Natural killer cell (primary cell): ENCODE data around the gene PDS5B. TPM values are rescaled to one million over a fixed set of nuclear protein-coding genes. Genes with fewer than 3 reads are reported as not detected.
"Not testable (repeated sequence)": the region's sequence is repeated elsewhere in the genome, so short reads cannot be mapped to it uniquely, and the experiment has no call there.

Experiments
- ATAC-seq, 3 donors: fragments of 150-1000 bp in 2 of 3; fragments of 200-7000 bp in 1 of 3; cut with Tn5 transposase; 1 replicate in 1 of 3; 2 replicates in 2 of 3; pipeline ENCODE4 v1.10.0; 2021; ENCODE audit warnings: mild to moderate bottlenecking in 2 of 3, moderate library complexity in 2 of 3
- DNase-seq, 2 donors: peaks; one replicate each; pipeline versions ENCODE4 v3.0.0 to v3.0.0-alpha.2; 2013 to 2021; ENCODE audit warnings: mixed read lengths in 1 of 2
- H3K27ac ChIP-seq: one replicate; pipeline ENCODE4 v1.5.1; 2013; ENCODE audit warnings: mild to moderate bottlenecking, low read length
- H3K27me3 ChIP-seq: one replicate; pipeline ENCODE4 v1.6.1; 2013; ENCODE audit warnings: low read length; ENCODE audit not compliant: control insufficient read depth, insufficient read depth
- H3K36me3 ChIP-seq: one replicate; pipeline ENCODE4 v1.6.1; 2013; ENCODE audit warnings: low read length; ENCODE audit not compliant: control insufficient read depth, insufficient read depth
- H3K4me1 ChIP-seq: one replicate; pipeline ENCODE4 v1.6.1; 2013; ENCODE audit warnings: low read length; ENCODE audit not compliant: control insufficient read depth, insufficient read depth
- H3K4me3 ChIP-seq: one replicate; pipeline ENCODE4 v1.5.1; 2013; ENCODE audit warnings: low read length
- H3K9me3 ChIP-seq: one replicate; pipeline ENCODE4 v1.6.1; 2013; ENCODE audit warnings: low read length; ENCODE audit not compliant: control insufficient read depth, insufficient read depth
- H3K27ac Mint-ChIP-seq, 2 donors: one replicate each; pipeline ENCODE4 v1.8.0; 2022; ENCODE audit warnings: mild to moderate bottlenecking in 2 of 2, mixed read lengths in 2 of 2, moderate library complexity in 1 of 2
- H3K27me3 Mint-ChIP-seq, 2 donors: one replicate each; pipeline ENCODE4 v1.8.0; 2022; ENCODE audit warnings: low read depth in 2 of 2, mixed read lengths in 2 of 2
- H3K36me3 Mint-ChIP-seq: one replicate; pipeline ENCODE4 v1.8.0; 2022; ENCODE audit warnings: mixed read lengths
- H3K4me1 Mint-ChIP-seq, 2 donors: one replicate each; pipeline ENCODE4 v1.8.0; 2022; ENCODE audit warnings: mixed read lengths in 2 of 2
- H3K4me3 Mint-ChIP-seq: one replicate; pipeline ENCODE4 v1.8.0; 2022; ENCODE audit warnings: mild to moderate bottlenecking, moderate library complexity, mixed read lengths
- H3K9me3 Mint-ChIP-seq, 2 donors: one replicate each; pipeline ENCODE4 v1.8.0; 2022; ENCODE audit warnings: mixed read lengths in 2 of 2
- WGBS: methylation state at CpG from one replicate; pipeline ENCODE4 v1.1.7; 2013; ENCODE audit warnings: missing lambda C conversion rate; ENCODE audit not compliant: insufficient coverage; 5-methylcytosine and 5-hydroxymethylcytosine counted together
- intact Hi-C: fragments of 100-400 bp; cut with micrococcal nuclease; formaldehyde crosslinking; loops from one replicate; pipeline ENCODE4 v1.14.2; 2022
- total RNA-seq, 4 donors: library from RNA; stranded (reverse); fragments of 120-200 nt in 1 of 4; gene quantifications; one replicate each; pipeline versions ENCODE4 v1.2.3 to v1.2.4, GENCODE V29; 2013 to 2022
- TF ChIP-seq, protein P1 (sequence below): fragments of 200-600 bp; IDR thresholded peaks from one replicate; pipeline ENCODE4 v1.8.0; 2022; ENCODE audit warnings: antibody characterized with exemption

The PDS5B gene
- total RNA-seq, 3 donors from 2014 or later (not counting 1 experiment from before 2014, with no cell fraction given): 59.4 to 70.6 (median 64.7) TPM

DNA sequence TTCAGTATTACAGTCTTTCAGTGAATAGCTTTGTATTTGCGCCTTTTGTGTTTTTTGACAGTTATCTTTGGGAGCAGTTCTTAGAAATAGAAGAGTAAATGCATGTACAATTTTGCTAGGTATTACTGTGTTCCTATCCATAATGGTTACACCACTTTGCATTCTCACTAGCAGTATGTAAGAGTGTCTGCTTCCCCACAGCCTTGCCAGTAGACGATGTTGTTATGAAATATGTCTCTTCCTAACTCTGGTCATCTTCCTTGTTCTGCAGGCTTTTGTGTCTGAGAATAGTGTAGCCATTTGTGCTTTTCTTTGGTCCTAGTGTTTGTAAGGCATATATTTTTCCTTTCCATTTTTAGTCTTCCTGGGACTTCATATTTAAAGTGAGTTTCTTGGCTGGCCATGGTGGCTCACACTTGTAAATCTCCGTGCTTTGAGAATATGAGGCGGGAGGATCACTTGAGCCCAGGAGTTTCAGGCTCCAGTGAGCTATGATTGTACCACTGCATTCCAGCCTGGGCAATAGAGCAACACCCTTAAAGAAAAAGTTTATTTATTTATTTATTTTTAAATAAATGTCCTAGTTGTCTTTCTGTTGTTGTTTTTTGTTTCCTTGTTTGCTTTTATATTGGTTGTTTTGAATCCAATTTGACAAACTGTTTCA lies 140.3 kb downstream of the PDS5B start:
- no peaks in the 10 kb centered on the region for H3K4me1 ChIP-seq
- H3K27me3 ChIP-seq: no peaks in the 10 kb centered on the region
- intact Hi-C loops: no loop called here
- Mint-ChIP-seq H3K4me1 (peaks cover 45 to 71% of the 10 kb centered on the region in 2 donors), H3K27ac (no peak overlapping the region), H3K4me3 (no peak overlapping the region), H3K9me3 (peaks cover 0 to 2% of the 10 kb centered on the region in 2 donors), H3K36me3 (peaks cover 11% of the 10 kb centered on the region), H3K27me3 (no peaks in the 10 kb centered on the region)
- WGBS: 94% methylated on average over 4 of the region's 4 CpGs
- H3K9me3 ChIP-seq: no peaks in the 10 kb centered on the region
- no peak for DNase-seq
- no peak overlapping the region for H3K4me3 ChIP-seq
- TF ChIP-seq, protein P1, sequence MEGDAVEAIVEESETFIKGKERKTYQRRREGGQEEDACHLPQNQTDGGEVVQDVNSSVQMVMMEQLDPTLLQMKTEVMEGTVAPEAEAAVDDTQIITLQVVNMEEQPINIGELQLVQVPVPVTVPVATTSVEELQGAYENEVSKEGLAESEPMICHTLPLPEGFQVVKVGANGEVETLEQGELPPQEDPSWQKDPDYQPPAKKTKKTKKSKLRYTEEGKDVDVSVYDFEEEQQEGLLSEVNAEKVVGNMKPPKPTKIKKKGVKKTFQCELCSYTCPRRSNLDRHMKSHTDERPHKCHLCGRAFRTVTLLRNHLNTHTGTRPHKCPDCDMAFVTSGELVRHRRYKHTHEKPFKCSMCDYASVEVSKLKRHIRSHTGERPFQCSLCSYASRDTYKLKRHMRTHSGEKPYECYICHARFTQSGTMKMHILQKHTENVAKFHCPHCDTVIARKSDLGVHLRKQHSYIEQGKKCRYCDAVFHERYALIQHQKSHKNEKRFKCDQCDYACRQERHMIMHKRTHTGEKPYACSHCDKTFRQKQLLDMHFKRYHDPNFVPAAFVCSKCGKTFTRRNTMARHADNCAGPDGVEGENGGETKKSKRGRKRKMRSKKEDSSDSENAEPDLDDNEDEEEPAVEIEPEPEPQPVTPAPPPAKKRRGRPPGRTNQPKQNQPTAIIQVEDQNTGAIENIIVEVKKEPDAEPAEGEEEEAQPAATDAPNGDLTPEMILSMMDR: no peak
- no peaks in the 10 kb centered on the region for H3K36me3 ChIP-seq
- ATAC-seq: no peak
- H3K27ac ChIP-seq: no peak overlapping the region

DNA sequence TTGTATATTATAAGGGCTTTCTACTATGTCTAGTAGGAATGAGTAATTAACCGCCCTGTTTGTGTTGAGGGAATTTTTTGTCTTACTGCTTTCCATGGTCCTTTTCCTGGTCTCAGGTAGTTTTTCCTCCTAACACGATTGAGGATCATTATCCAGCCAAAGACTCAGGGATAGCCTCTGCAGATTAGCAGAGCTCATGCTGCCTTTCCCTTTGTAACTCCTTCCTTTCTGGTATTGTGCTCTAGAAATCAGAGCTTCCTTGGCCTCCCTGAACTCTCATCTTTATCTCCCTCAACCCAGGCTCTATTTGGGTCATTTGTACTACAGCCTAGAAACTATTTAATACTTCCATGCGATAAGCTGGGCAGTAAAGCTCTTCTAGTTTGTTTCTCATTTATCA lies 142.1 kb downstream of the PDS5B start:
- Histone ChIP-seq H3K36me3 (no peaks in the 10 kb centered on the region), H3K4me1 (no peaks in the 10 kb centered on the region), H3K27ac (no peak overlapping the region), H3K4me3 (no peak overlapping the region), H3K27me3 (no peaks in the 10 kb centered on the region), H3K9me3 (no peaks in the 10 kb centered on the region)
- no peak for ATAC-seq
- Mint-ChIP-seq H3K27me3 (no peaks in the 10 kb centered on the region), H3K4me1 (peaks cover 36 to 63% of the 10 kb centered on the region in 2 donors), H3K27ac (no peak overlapping the region), H3K9me3 (peaks cover 0 to 2% of the 10 kb centered on the region in 2 donors), H3K36me3 (peaks cover 11% of the 10 kb centered on the region), H3K4me3 (no peak overlapping the region)
- 97% methylated on average over 3 of the region's 3 CpGs for WGBS
- DNase-seq: no peak
- TF ChIP-seq, protein P1: no peak
- intact Hi-C loops: no loop called here

DNA sequence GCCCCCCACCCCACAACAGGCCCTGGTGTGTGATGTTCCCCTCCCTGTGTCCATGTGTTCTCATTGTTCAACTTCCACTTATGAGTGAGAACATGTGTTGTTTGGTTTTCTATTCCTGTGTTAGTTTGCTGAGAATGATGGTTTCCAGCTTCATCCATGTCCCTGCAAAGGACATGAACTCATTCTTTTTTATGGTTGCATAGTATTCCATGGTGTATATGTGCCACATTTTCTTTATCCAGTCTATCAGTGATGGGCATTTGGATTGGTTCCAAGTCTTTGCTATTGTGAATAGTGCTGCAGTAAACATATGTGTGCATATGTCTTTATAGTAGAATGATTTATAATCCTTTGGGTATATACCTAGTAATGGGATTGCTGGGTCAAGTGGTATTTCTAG lies 142.8 kb downstream of the PDS5B start:
- H3K4me1 ChIP-seq, H3K9me3 Mint-ChIP-seq, H3K4me3 Mint-ChIP-seq, H3K27ac Mint-ChIP-seq, intact Hi-C loops, H3K9me3 ChIP-seq, H3K27ac ChIP-seq, H3K27me3 ChIP-seq, ATAC-seq, H3K36me3 ChIP-seq, H3K4me3 ChIP-seq, H3K27me3 Mint-ChIP-seq, DNase-seq: not testable (repeated sequence)
- Mint-ChIP-seq H3K36me3 (peaks cover 11% of the 10 kb centered on the region), H3K4me1 (peaks cover 32 to 55% of the 10 kb centered on the region in 2 donors)

DNA sequence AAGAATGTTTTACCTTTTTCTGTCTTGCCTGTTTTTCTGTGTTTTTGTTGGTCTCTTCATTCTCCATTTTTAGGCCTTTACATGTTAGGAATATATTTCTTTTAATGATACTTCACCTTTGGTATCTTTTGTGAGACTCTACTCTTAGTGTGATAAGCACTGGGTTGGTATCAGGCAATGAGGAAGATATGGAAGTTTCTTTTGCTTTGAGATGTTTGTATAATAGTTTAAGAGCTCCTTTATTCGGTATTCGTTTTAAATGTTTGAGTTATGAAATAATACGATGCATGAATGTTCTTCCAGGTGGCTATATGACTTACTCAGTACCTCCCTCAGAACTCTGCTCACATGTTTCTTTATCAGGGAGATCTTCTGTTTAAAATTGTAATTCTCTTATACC lies 144.8 kb downstream of the PDS5B start:
- Histone ChIP-seq H3K4me3 (no peak overlapping the region), H3K36me3 (no peaks in the 10 kb centered on the region), H3K27ac (no peak overlapping the region), H3K4me1 (no peaks in the 10 kb centered on the region), H3K9me3 (no peaks in the 10 kb centered on the region), H3K27me3 (no peaks in the 10 kb centered on the region)
- Mint-ChIP-seq H3K9me3 (peaks cover 0 to 2% of the 10 kb centered on the region in 2 donors), H3K4me3 (no peak overlapping the region), H3K27ac (peak overlapping the region in 1 of 2 donors; percentile 7), H3K36me3 (no peaks in the 10 kb centered on the region), H3K27me3 (no peaks in the 10 kb centered on the region), H3K4me1 (peaks cover 26 to 42% of the 10 kb centered on the region in 2 donors)
- DNase-seq (no peak), ATAC-seq (no peak)
- intact Hi-C loops: no loop called here
- WGBS: 90% methylated on average over 2 of the region's 3 CpGs
- TF ChIP-seq, protein P1: no peak
